Transverse colon (tissue), 3 donors: ENCODE results near the gene ADD1.

Source experiments
- POLR2A ChIP-seq: fragments of 450-650 bp; IDR thresholded peaks from one replicate; pipeline ENCODE4 v1.6.1; 2016; ENCODE audit warnings: antibody characterized with exemption, mild to moderate bottlenecking, moderate library complexity
- TF ChIP-seq, protein P1 (sequence below), 5 experiments: fragments of 200-600 bp in 3 of 5; fragments of 450-650 bp in 2 of 5; sonication (generic) in 3 of 5; IDR thresholded peaks; 1 replicate in 2 of 5; 2 replicates in 3 of 5; pipeline ENCODE4 v1.5.1; 2016 to 2017; ENCODE audit warnings: antibody characterized with exemption in 5 of 5, inconsistent platforms in 3 of 5, mild to moderate bottlenecking in 2 of 5, moderate library complexity in 1 of 5

DNA sequence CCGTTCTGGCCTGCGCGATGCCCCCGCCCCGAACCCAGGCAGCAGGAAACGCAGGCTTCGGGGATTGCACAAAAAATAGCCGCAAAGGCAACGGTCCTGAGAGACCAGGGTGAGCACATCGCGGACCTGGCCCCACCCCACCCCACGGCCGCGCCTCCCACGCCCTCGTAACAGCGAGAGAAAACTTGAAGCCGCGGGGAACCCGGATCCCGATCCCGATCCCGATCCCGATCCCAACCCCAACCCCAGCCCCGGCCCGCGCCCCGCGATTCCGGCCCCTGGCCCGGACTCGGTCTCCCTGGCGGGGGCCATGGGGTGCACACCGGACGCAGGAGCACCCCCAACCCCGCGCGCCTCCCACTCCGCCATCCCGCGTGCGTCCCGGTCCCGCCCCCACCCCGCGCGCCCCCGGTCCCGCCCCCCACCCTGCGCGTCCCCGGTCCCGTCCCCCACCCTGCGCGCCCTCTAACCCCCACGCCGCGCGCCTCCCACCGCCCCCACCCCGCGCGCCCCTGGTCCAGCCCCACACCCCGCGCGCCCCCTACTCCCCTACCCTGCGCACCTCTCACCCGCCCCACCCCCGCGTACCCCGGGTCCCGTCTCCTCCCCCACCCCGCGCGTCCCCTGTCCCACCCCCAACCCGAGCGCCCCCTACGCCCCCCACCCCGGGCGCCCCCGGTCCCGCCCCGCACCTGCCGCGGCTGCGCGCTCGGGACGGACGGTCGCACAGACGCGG, 90.6 kb downstream of the ADD1 start:
- TF ChIP-seq, protein P1, sequence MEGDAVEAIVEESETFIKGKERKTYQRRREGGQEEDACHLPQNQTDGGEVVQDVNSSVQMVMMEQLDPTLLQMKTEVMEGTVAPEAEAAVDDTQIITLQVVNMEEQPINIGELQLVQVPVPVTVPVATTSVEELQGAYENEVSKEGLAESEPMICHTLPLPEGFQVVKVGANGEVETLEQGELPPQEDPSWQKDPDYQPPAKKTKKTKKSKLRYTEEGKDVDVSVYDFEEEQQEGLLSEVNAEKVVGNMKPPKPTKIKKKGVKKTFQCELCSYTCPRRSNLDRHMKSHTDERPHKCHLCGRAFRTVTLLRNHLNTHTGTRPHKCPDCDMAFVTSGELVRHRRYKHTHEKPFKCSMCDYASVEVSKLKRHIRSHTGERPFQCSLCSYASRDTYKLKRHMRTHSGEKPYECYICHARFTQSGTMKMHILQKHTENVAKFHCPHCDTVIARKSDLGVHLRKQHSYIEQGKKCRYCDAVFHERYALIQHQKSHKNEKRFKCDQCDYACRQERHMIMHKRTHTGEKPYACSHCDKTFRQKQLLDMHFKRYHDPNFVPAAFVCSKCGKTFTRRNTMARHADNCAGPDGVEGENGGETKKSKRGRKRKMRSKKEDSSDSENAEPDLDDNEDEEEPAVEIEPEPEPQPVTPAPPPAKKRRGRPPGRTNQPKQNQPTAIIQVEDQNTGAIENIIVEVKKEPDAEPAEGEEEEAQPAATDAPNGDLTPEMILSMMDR (IDR thresholded peaks at IDR 0.05), result no peak
- TF ChIP-seq POLR2A, result no peak
